GM23338 (cell line): Measurements from ENCODE around the gene NPDC1. TPM values are rescaled to one million over a fixed set of nuclear protein-coding genes. Genes with fewer than 3 reads are reported as not detected.

Experiments used
- ATAC-seq: fragments of 200-7000 bp; cut with Tn5 transposase; 3 replicates; pipeline ENCODE4 v1.9.1; 2020
- DNase-seq: peaks from one replicate; pipeline ENCODE4 v3.0.0-alpha.2; 2015; ENCODE audit warnings: low spot score
- H2AFZ ChIP-seq: fragments of 200-600 bp; sonication (generic); 2 replicates; pipeline ENCODE4 v1.8.0; 2016; ENCODE audit warnings: antibody characterized with exemption, mild to moderate bottlenecking, moderate library complexity
- H3F3A ChIP-seq: fragments of 200-600 bp; sonication (generic); replicated peaks from 2 replicates; pipeline ENCODE4 v1.8.0; 2017; ENCODE audit warnings: antibody characterized with exemption, mixed run types, low read depth
- H3K27ac ChIP-seq: fragments of 200-600 bp; sonication (generic); 2 replicates; pipeline ENCODE4 v1.6.1; 2016; ENCODE audit warnings: low read depth
- H3K27me3 ChIP-seq: fragments of 200-600 bp; sonication (generic); 2 replicates; pipeline ENCODE4 v1.8.0; 2016; ENCODE audit warnings: mild to moderate bottlenecking, mixed run types, moderate library complexity; ENCODE audit not compliant: insufficient read depth
- H3K36me3 ChIP-seq: fragments of 200-600 bp; sonication (generic); 2 replicates; pipeline ENCODE4 v1.8.0; 2016; ENCODE audit warnings: mild to moderate bottlenecking; ENCODE audit not compliant: insufficient read depth
- H3K4me1 ChIP-seq: fragments of 200-600 bp; sonication (generic); 2 replicates; pipeline ENCODE4 v1.8.0; 2016; ENCODE audit warnings: mild to moderate bottlenecking, moderate library complexity; ENCODE audit not compliant: insufficient read depth
- H3K4me2 ChIP-seq: fragments of 200-600 bp; sonication (generic); 2 replicates; pipeline ENCODE4 v1.7.1; 2017; ENCODE audit warnings: mixed run types
- H3K4me3 ChIP-seq: fragments of 200-600 bp; sonication (generic); 2 replicates; pipeline ENCODE4 v1.6.1; 2016; ENCODE audit warnings: mixed run types
- H3K79me2 ChIP-seq: fragments of 200-600 bp; sonication (generic); replicated peaks from 2 replicates; pipeline ENCODE4 v1.8.0; 2017; ENCODE audit warnings: mild to moderate bottlenecking; ENCODE audit not compliant: insufficient read depth
- H3K9me2 ChIP-seq: fragments of 200-600 bp; sonication (generic); 2 replicates; pipeline ENCODE4 v1.8.0; 2017; ENCODE audit not compliant: insufficient read depth
- H4K20me1 ChIP-seq: fragments of 200-600 bp; sonication (generic); replicated peaks from 2 replicates; pipeline ENCODE4 v1.8.0; 2017; ENCODE audit warnings: mild to moderate bottlenecking; ENCODE audit not compliant: insufficient read depth
- H3K27ac Mint-ChIP-seq: 2 replicates; pipeline ENCODE4 v1.8.0; 2020; ENCODE audit warnings: inconsistent platforms, mild to moderate bottlenecking, moderate library complexity, mixed read lengths
- H3K27me3 Mint-ChIP-seq: 3 replicates; pipeline ENCODE4 v1.8.0; 2022; ENCODE audit warnings: low read depth, mild to moderate bottlenecking, moderate library complexity, mixed read lengths, inconsistent platforms; ENCODE audit not compliant: insufficient read depth, poor library complexity
- H3K36me3 Mint-ChIP-seq: 3 replicates; pipeline ENCODE4 v1.8.0; 2021; ENCODE audit warnings: low read depth, mild to moderate bottlenecking, inconsistent platforms, moderate library complexity, mixed read lengths
- H3K4me1 Mint-ChIP-seq: 3 replicates; pipeline ENCODE4 v1.8.0; 2020; ENCODE audit warnings: mild to moderate bottlenecking, inconsistent platforms, mixed read lengths
- H3K4me3 Mint-ChIP-seq: 3 replicates; pipeline ENCODE4 v1.8.0; 2021; ENCODE audit warnings: moderate library complexity, mild to moderate bottlenecking, inconsistent platforms, mixed read lengths
- H3K9me3 Mint-ChIP-seq: 3 replicates; pipeline ENCODE4 v1.8.0; 2020; ENCODE audit warnings: moderate library complexity, mild to moderate bottlenecking, inconsistent platforms, mixed read lengths
- CREB1 ChIP-seq: fragments of 250-450 bp; sonication (Bioruptor Pico); IDR thresholded peaks from 2 replicates; pipeline ENCODE4 v1.5.0; 2020; ENCODE audit warnings: low read depth, mild to moderate bottlenecking, moderate library complexity
- CTCF ChIP-seq, 2 experiments: fragments of 200-600 bp in 1 of 2; sonication (generic) in 1 of 2; conservative IDR thresholded peaks; 2 replicates each; pipeline versions ENCODE4 v1.5.1 to v1.6.1; 2016 to 2017; ENCODE audit warnings: antibody characterized with exemption in 2 of 2, low read depth in 2 of 2, mild to moderate bottlenecking in 2 of 2, moderate library complexity in 1 of 2
- EZH2 ChIP-seq: fragments of 200-600 bp; sonication (generic); IDR thresholded peaks from one replicate; pipeline ENCODE4 v1.8.0; 2017; ENCODE audit warnings: antibody characterized with exemption, mild to moderate bottlenecking, low read depth; ENCODE audit not compliant: unreplicated experiment
- EZH2phosphoT487 ChIP-seq: fragments of 200-600 bp; sonication (generic); IDR thresholded peaks from one replicate; pipeline ENCODE4 v1.8.1; 2018; ENCODE audit warnings: antibody characterized with exemption; ENCODE audit not compliant: unreplicated experiment
- JUNB ChIP-seq: IDR thresholded peaks from one replicate; pipeline ENCODE4 v1.6.1; 2016; ENCODE audit warnings: antibody characterized with exemption; ENCODE audit not compliant: unreplicated experiment
- NANOG ChIP-seq: IDR thresholded peaks from 2 replicates; pipeline ENCODE4 v1.6.1; 2016; ENCODE audit warnings: antibody characterized with exemption, borderline replicate concordance
- POLR2AphosphoS5 ChIP-seq: IDR thresholded peaks from 2 replicates; pipeline ENCODE4 v1.6.1; 2016; ENCODE audit warnings: antibody characterized with exemption, low read depth
- REST ChIP-seq: IDR thresholded peaks from one replicate; pipeline ENCODE4 v1.6.1; 2018; ENCODE audit warnings: antibody characterized with exemption; ENCODE audit not compliant: unreplicated experiment
- STAT1 ChIP-seq: IDR thresholded peaks from one replicate; pipeline ENCODE4 v1.6.1; 2016; ENCODE audit warnings: antibody characterized with exemption; ENCODE audit not compliant: unreplicated experiment
- ZNF114 ChIP-seq: fragments of 250-450 bp; sonication (Bioruptor Pico); IDR thresholded peaks from 2 replicates; pipeline ENCODE4 v1.5.0; 2020; ENCODE audit warnings: mild to moderate bottlenecking, moderate library complexity
- ZNF462 ChIP-seq: fragments of 250-450 bp; sonication (Bioruptor Pico); IDR thresholded peaks from 2 replicates; pipeline ENCODE4 v1.5.0; 2020; ENCODE audit warnings: mild to moderate bottlenecking, moderate library complexity
- polyA plus RNA-seq: library from polyadenylated mRNA; unstranded; fragments of >200 nt; fragmentation: Nextera tagmentation; extraction: Ambion mirVana; gene quantifications from 2 replicates; pipeline ENCODE4 v1.2.1, GENCODE V29; 2016
- total RNA-seq: library from RNA; depleted of rRNA; stranded (reverse); fragments of >200 nt; shearing (Covaris generic); gene quantifications from 2 replicates; pipeline ENCODE4 v1.2.3, GENCODE V29; 2014
- TF ChIP-seq, protein P1 (sequence below): IDR thresholded peaks from 2 replicates; pipeline ENCODE4 v1.6.1; 2016; ENCODE audit warnings: antibody characterized with exemption

The NPDC1 gene
- total and polyA plus RNA-seq, 2 experiments from 2014 or later, result 34.3 to 35.5 TPM

DNA sequence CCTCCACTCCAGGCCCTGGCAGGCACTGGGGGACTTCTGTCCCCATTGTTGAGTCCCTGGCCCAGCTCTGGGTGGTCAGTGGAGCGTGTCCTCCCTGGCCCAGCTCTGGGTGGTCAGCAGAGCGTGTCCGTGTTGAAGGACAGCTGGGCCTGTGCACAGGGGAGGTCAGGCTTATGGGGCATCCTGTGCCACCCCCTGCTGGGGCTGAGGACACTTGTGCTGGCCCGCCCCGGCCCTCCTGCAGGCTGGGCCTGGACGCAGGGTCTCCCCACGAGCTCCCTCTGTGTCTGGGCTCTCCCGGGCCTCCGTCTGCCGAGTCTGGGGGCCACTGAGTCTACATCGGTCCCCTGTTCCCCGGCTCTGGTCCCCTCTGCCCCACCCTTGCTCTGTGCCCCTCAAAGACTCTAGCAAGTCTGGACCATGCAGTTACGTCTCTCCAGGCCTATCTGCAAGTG lies 38.1 kb downstream of the NPDC1 start (continued):
- TF ChIP-seq, protein P1, sequence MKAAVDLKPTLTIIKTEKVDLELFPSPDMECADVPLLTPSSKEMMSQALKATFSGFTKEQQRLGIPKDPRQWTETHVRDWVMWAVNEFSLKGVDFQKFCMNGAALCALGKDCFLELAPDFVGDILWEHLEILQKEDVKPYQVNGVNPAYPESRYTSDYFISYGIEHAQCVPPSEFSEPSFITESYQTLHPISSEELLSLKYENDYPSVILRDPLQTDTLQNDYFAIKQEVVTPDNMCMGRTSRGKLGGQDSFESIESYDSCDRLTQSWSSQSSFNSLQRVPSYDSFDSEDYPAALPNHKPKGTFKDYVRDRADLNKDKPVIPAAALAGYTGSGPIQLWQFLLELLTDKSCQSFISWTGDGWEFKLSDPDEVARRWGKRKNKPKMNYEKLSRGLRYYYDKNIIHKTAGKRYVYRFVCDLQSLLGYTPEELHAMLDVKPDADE, result no peak
- TF ChIP-seq JUNB (no peak), POLR2AphosphoS5 (no peak)

GRCh38 chr9:137007108-137007815 lies 38.7 kb downstream of the NPDC1 start:
- peaks cover 6% of the 10 kb centered on the region; the same call in 2 of the 3 replicates for H3K36me3 Mint-ChIP-seq
- H3K27ac Mint-ChIP-seq, result no peak overlapping the region
- H3K27me3 Mint-ChIP-seq, result peaks cover 3% of the 10 kb centered on the region
- Histone ChIP-seq H3K4me3 (no peak overlapping the region), H3F3A (no peaks in the 10 kb centered on the region), H3K4me1 (no peaks in the 10 kb centered on the region), H4K20me1 (no peaks in the 10 kb centered on the region), H3K79me2 (no peaks in the 10 kb centered on the region), H2AFZ (no peak overlapping the region), H3K27me3 (no peaks in the 10 kb centered on the region), H3K4me2 (no peak overlapping the region), H3K9me2 (no peaks in the 10 kb centered on the region), H3K27ac (no peak overlapping the region), H3K36me3 (no peaks in the 10 kb centered on the region)
- no peak overlapping the region for H3K4me3 Mint-ChIP-seq
- H3K4me1 Mint-ChIP-seq, result no peaks in the 10 kb centered on the region
- peaks cover 19% of the 10 kb centered on the region for H3K9me3 Mint-ChIP-seq
- DNase-seq (no peak), ATAC-seq (no peak)
- TF ChIP-seq CTCF (conservative IDR thresholded peaks at IDR 0.05; ENCODE audit: low read depth in 2 of 2), result no peak
- TF ChIP-seq POLR2AphosphoS5, result no peak
- no peak for TF ChIP-seq EZH2phosphoT487
- TF ChIP-seq STAT1, result no peak
- no peak for TF ChIP-seq NANOG
- TF ChIP-seq JUNB, result no peak
- TF ChIP-seq EZH2, result no peak
- TF ChIP-seq ZNF462, result no peak
- no peak for TF ChIP-seq ZNF114
- no peak for TF ChIP-seq REST
- no peak for TF ChIP-seq CREB1 (CRISPR knock-in tag)
